DND-41 (cell line): ENCODE measurements around the gene NKTR.

Source experiments
- ATAC-seq: fragments of 200-7000 bp; cut with Tn5 transposase; 3 replicates; pipeline ENCODE4 v1.9.1; 2021; ENCODE audit warnings: low read depth; ENCODE audit not compliant: insufficient read depth
- DNase-seq: peaks from one replicate; pipeline ENCODE4 v3.0.0-alpha.2; 2020
- H2AFZ ChIP-seq: 2 replicates; pipeline ENCODE4 v1.6.0; 2012; ENCODE audit warnings: low read depth, low read length
- H3K27ac ChIP-seq: 2 replicates; pipeline ENCODE4 v1.5.1; 2012; ENCODE audit warnings: low read length, inconsistent platforms
- H3K27me3 ChIP-seq: fragments of 200-600 bp; sonication (generic); 2 replicates; pipeline ENCODE4 v1.6.0; 2012; ENCODE audit warnings: low read length, mild to moderate bottlenecking, inconsistent platforms; ENCODE audit not compliant: insufficient read depth, poor library complexity
- H3K36me3 ChIP-seq: 2 replicates; pipeline ENCODE4 v1.5.1; 2012; ENCODE audit warnings: low read length, inconsistent platforms; ENCODE audit not compliant: insufficient read depth
- H3K4me1 ChIP-seq: 2 replicates; pipeline ENCODE4 v1.5.1; 2012; ENCODE audit warnings: mild to moderate bottlenecking, low read length; ENCODE audit not compliant: insufficient read depth
- H3K4me2 ChIP-seq: 2 replicates; pipeline ENCODE4 v1.6.0; 2012; ENCODE audit warnings: mild to moderate bottlenecking, moderate library complexity, low read length, inconsistent platforms; ENCODE audit not compliant: insufficient read depth
- H3K4me3 ChIP-seq, 2 experiments: fragments of 200-600 bp in 1 of 2; shearing (Covaris generic) in 1 of 2; 2 replicates each; pipeline ENCODE4 v1.5.1; 2012 to 2016; ENCODE audit warnings: inconsistent platforms in 2 of 2, low read length in 2 of 2, mild to moderate bottlenecking in 2 of 2, low read depth in 1 of 2, moderate library complexity in 1 of 2
- H3K79me2 ChIP-seq: 2 replicates; pipeline ENCODE4 v1.6.0; 2012; ENCODE audit warnings: low read length, inconsistent platforms; ENCODE audit not compliant: insufficient read depth
- H3K9ac ChIP-seq: 2 replicates; pipeline ENCODE4 v1.6.0; 2012; ENCODE audit warnings: low read depth, mild to moderate bottlenecking, inconsistent platforms, low read length, moderate library complexity
- H3K9me3 ChIP-seq: 2 replicates; pipeline ENCODE4 v1.5.1; 2012; ENCODE audit warnings: low read length, moderate library complexity, mild to moderate bottlenecking, inconsistent platforms; ENCODE audit not compliant: insufficient read depth, severe bottlenecking
- H4K20me1 ChIP-seq: 2 replicates; pipeline ENCODE4 v1.6.0; 2012; ENCODE audit warnings: low read length; ENCODE audit not compliant: insufficient read depth
- CTCF ChIP-seq: IDR thresholded peaks from 2 replicates; pipeline ENCODE4 v1.5.1; 2012; ENCODE audit warnings: borderline replicate concordance, low read length, moderate library complexity, mild to moderate bottlenecking; ENCODE audit not compliant: poor library complexity, severe bottlenecking; ENCODE audit errors: extremely low read depth
- EZH2 ChIP-seq: IDR thresholded peaks from 3 replicates; pipeline ENCODE4 v1.6.1; 2012; ENCODE audit warnings: borderline replicate concordance, low read depth, mild to moderate bottlenecking, moderate library complexity, low read length, inconsistent platforms; ENCODE audit not compliant: severe bottlenecking

NKTR gene

GRCh38 chr3:42581400-42581708, 19.1 kb upstream of the NKTR start:
- H3K9me3 ChIP-seq: no peaks in the 10 kb centered on the region
- peak overlapping the region; percentile 87 for H3K4me2 ChIP-seq
- H2AFZ ChIP-seq: peak overlapping the region; percentile 83
- peaks cover 63% of the 10 kb centered on the region for H3K79me2 ChIP-seq
- H4K20me1 ChIP-seq: no peaks in the 10 kb centered on the region
- peak overlapping the region; percentile 88 for H3K9ac ChIP-seq
- ATAC-seq: no peak
- no peak for DNase-seq
- no peaks in the 10 kb centered on the region for H3K27me3 ChIP-seq
- peaks cover 33% of the 10 kb centered on the region for H3K4me1 ChIP-seq
- H3K27ac ChIP-seq: peak overlapping the region; percentile 84
- H3K4me3 ChIP-seq: peak overlapping the region; percentile 58 to 78
- H3K36me3 ChIP-seq: peaks cover 11% of the 10 kb centered on the region
- no peak for TF ChIP-seq CTCF
- TF ChIP-seq EZH2: no peak

GRCh38 chr3:42581709-42582473, 18.6 kb upstream of the NKTR start, which contains the start of gene SEC22C:
Gene SEC22C (minus strand): TSS chr3:42581967. CDS start chr3:42569046, 12,921 bp downstream.
- Histone ChIP-seq H3K4me1 (peaks cover 33% of the 10 kb centered on the region), H3K4me3 (peak within 1 kb of the TSS; percentile 58 to 78), H4K20me1 (no peaks in the 10 kb centered on the region), H3K9me3 (no peaks in the 10 kb centered on the region), H3K4me2 (peak within 1 kb of the TSS; percentile 87), H3K27ac (peak within 1 kb of the TSS; percentile 84), H3K79me2 (peaks cover 58% of the 10 kb centered on the region), H3K27me3 (no peaks in the 10 kb centered on the region), H3K36me3 (peaks cover 11% of the 10 kb centered on the region), H2AFZ (peak within 1 kb of the TSS; percentile 83), H3K9ac (peak within 1 kb of the TSS; percentile 88)
- peak; percentile 95 for ATAC-seq
- DNase-seq: peak; percentile 94
- no peak for TF ChIP-seq EZH2
- peak; percentile 55 for TF ChIP-seq CTCF

GRCh38 chr3:42582474-42583070, 17.9 kb upstream of the NKTR start:
- Histone ChIP-seq H3K9ac (peak overlapping the region; percentile 88), H3K27ac (peak overlapping the region; percentile 84), H3K9me3 (no peaks in the 10 kb centered on the region), H3K36me3 (peaks cover 8% of the 10 kb centered on the region), H3K4me1 (peaks cover 33% of the 10 kb centered on the region), H3K4me3 (peak overlapping the region; percentile 58 to 78), H3K4me2 (peak overlapping the region; percentile 87), H3K27me3 (no peaks in the 10 kb centered on the region), H3K79me2 (peaks cover 52% of the 10 kb centered on the region), H4K20me1 (no peaks in the 10 kb centered on the region), H2AFZ (peak overlapping the region; percentile 83)
- DNase-seq (no peak), ATAC-seq (no peak)
- TF ChIP-seq CTCF (no peak), EZH2 (no peak)
